Measurements from ENCODE around the gene NACC1. TPM values are rescaled to one million over a fixed set of nuclear protein-coding genes. Genes with fewer than 3 reads are reported as not detected.
A peak's percentile ranks its signal among the peaks of the same experiment; 100 is the strongest.

The NACC1 gene
- total and polyA plus RNA-seq, 2 of the 13 experiments (the other 11 are each of a cell fraction or from before 2014, with no cell fraction given): 31.8 to 42.3 TPM

DNA sequence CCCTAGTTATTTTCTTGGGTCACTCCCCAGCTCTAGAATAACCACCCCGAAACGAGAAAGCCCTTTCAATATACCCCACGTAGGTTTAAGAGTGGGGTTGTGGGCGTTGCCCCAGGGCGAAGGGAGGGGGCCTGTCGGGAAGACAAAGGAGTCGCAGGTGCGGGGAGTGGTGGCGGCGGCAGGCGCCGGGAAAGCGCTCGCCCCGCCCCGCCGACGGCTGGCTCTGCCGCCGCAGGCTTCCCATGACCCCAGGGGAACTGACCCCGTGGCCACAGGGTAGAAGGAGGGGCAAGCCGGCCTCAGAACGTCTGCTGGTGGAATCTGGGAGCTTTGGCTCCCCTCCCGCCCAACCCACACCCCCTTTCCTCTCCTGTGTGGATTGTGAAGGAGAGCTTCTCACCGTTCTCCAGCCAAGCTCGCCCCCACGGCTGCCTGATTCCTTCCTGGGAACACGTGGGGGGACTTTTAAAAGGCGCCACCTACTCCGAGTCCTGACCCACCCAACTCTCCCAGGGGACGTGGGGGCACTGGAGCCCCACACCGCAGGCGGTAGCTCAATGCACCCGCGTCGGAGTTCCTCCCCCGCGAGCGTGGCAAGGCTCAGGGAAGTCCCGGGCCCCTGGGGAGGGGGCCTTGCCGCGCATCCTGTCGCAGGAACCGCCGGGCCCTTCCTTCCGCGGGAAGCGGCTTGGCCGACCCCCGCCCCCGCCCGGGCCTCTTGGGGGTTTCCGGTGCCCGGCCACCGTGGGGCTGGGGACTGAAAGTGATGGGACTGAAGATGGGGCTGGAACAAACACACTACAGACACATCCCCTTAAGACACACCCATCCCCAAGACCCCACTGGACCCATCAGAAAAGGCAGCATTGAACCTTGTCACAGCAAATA is 37.7 kb downstream of the NACC1 start (continued):
- TF ChIP-seq MEIS2 (CRISPR knock-in tag; IDR thresholded peaks at IDR 0.05): 0 out of 2 replicates have a peak, but pooled peaks have one; percentile 7
- TF ChIP-seq, protein P1, sequence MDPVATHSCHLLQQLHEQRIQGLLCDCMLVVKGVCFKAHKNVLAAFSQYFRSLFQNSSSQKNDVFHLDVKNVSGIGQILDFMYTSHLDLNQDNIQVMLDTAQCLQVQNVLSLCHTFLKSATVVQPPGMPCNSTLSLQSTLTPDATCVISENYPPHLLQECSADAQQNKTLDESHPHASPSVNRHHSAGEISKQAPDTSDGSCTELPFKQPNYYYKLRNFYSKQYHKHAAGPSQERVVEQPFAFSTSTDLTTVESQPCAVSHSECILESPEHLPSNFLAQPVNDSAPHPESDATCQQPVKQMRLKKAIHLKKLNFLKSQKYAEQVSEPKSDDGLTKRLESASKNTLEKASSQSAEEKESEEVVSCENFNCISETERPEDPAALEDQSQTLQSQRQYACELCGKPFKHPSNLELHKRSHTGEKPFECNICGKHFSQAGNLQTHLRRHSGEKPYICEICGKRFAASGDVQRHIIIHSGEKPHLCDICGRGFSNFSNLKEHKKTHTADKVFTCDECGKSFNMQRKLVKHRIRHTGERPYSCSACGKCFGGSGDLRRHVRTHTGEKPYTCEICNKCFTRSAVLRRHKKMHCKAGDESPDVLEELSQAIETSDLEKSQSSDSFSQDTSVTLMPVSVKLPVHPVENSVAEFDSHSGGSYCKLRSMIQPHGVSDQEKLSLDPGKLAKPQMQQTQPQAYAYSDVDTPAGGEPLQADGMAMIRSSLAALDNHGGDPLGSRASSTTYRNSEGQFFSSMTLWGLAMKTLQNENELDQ (CRISPR knock-in tag; IDR thresholded peaks at IDR 0.05; ENCODE audit: borderline replicate concordance): no peak
- TF ChIP-seq, protein P2, sequence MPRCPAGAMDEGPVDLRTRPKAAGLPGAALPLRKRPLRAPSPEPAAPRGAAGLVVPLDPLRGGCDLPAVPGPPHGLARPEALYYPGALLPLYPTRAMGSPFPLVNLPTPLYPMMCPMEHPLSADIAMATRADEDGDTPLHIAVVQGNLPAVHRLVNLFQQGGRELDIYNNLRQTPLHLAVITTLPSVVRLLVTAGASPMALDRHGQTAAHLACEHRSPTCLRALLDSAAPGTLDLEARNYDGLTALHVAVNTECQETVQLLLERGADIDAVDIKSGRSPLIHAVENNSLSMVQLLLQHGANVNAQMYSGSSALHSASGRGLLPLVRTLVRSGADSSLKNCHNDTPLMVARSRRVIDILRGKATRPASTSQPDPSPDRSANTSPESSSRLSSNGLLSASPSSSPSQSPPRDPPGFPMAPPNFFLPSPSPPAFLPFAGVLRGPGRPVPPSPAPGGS (CRISPR knock-in tag; IDR thresholded peaks at IDR 0.05): no peak
- TF ChIP-seq HCFC1 (IDR thresholded peaks at IDR 0.05; ENCODE audit: low read depth, low read length): no peak
- TF ChIP-seq, protein P3, sequence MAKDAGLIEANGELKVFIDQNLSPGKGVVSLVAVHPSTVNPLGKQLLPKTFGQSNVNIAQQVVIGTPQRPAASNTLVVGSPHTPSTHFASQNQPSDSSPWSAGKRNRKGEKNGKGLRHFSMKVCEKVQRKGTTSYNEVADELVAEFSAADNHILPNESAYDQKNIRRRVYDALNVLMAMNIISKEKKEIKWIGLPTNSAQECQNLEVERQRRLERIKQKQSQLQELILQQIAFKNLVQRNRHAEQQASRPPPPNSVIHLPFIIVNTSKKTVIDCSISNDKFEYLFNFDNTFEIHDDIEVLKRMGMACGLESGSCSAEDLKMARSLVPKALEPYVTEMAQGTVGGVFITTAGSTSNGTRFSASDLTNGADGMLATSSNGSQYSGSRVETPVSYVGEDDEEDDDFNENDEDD (CRISPR knock-in tag; IDR thresholded peaks at IDR 0.05; ENCODE audit: borderline replicate concordance): no peak
- no peak for TF ChIP-seq ZNF737 (CRISPR knock-in tag; IDR thresholded peaks at IDR 0.05; ENCODE audit: borderline replicate concordance)
- TF ChIP-seq, protein P4, sequence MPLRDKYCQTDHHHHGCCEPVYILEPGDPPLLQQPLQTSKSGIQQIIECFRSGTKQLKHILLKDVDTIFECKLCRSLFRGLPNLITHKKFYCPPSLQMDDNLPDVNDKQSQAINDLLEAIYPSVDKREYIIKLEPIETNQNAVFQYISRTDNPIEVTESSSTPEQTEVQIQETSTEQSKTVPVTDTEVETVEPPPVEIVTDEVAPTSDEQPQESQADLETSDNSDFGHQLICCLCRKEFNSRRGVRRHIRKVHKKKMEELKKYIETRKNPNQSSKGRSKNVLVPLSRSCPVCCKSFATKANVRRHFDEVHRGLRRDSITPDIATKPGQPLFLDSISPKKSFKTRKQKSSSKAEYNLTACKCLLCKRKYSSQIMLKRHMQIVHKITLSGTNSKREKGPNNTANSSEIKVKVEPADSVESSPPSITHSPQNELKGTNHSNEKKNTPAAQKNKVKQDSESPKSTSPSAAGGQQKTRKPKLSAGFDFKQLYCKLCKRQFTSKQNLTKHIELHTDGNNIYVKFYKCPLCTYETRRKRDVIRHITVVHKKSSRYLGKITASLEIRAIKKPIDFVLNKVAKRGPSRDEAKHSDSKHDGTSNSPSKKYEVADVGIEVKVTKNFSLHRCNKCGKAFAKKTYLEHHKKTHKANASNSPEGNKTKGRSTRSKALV (CRISPR knock-in tag; IDR thresholded peaks at IDR 0.05): no peak
- no peak for TF ChIP-seq CCDC6 (CRISPR knock-in tag; IDR thresholded peaks at IDR 0.05)
- no peak for TF ChIP-seq SMAD1 (CRISPR knock-in tag; IDR thresholded peaks at IDR 0.05; ENCODE audit: borderline replicate concordance, low read depth)
- no peak; the same call in 1 of the 2 replicates for TF ChIP-seq ZNF460 (CRISPR knock-in tag; IDR thresholded peaks at IDR 0.05; ENCODE audit: borderline replicate concordance)
- TF ChIP-seq, protein P5, sequence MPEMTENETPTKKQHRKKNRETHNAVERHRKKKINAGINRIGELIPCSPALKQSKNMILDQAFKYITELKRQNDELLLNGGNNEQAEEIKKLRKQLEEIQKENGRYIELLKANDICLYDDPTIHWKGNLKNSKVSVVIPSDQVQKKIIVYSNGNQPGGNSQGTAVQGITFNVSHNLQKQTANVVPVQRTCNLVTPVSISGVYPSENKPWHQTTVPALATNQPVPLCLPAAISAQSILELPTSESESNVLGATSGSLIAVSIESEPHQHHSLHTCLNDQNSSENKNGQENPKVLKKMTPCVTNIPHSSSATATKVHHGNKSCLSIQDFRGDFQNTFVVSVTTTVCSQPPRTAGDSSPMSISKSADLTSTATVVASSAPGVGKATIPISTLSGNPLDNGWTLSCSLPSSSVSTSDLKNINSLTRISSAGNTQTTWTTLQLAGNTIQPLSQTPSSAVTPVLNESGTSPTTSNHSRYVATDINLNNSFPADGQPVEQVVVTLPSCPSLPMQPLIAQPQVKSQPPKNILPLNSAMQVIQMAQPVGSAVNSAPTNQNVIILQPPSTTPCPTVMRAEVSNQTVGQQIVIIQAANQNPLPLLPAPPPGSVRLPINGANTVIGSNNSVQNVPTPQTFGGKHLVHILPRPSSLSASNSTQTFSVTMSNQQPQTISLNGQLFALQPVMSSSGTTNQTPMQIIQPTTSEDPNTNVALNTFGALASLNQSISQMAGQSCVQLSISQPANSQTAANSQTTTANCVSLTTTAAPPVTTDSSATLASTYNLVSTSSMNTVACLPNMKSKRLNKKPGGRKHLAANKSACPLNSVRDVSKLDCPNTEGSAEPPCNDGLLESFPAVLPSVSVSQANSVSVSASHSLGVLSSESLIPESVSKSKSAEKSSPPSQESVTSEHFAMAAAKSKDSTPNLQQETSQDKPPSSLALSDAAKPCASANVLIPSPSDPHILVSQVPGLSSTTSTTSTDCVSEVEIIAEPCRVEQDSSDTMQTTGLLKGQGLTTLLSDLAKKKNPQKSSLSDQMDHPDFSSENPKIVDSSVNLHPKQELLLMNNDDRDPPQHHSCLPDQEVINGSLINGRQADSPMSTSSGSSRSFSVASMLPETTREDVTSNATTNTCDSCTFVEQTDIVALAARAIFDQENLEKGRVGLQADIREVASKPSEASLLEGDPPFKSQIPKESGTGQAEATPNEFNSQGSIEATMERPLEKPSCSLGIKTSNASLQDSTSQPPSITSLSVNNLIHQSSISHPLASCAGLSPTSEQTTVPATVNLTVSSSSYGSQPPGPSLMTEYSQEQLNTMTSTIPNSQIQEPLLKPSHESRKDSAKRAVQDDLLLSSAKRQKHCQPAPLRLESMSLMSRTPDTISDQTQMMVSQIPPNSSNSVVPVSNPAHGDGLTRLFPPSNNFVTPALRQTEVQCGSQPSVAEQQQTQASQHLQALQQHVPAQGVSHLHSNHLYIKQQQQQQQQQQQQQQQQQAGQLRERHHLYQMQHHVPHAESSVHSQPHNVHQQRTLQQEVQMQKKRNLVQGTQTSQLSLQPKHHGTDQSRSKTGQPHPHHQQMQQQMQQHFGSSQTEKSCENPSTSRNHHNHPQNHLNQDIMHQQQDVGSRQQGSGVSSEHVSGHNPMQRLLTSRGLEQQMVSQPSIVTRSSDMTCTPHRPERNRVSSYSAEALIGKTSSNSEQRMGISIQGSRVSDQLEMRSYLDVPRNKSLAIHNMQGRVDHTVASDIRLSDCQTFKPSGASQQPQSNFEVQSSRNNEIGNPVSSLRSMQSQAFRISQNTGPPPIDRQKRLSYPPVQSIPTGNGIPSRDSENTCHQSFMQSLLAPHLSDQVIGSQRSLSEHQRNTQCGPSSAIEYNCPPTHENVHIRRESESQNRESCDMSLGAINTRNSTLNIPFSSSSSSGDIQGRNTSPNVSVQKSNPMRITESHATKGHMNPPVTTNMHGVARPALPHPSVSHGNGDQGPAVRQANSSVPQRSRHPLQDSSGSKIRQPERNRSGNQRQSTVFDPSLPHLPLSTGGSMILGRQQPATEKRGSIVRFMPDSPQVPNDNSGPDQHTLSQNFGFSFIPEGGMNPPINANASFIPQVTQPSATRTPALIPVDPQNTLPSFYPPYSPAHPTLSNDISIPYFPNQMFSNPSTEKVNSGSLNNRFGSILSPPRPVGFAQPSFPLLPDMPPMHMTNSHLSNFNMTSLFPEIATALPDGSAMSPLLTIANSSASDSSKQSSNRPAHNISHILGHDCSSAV (CRISPR knock-in tag; IDR thresholded peaks at IDR 0.05; ENCODE audit: borderline replicate concordance): no peak

Data from HepG2 (cell line).